ENCODE measurements around the gene TP53INP2.
A peak's percentile ranks its signal among the peaks of the same experiment; 100 is the strongest.
"Not testable (repeated sequence)": the region's sequence is repeated elsewhere in the genome, so short reads cannot be mapped to it uniquely, and the experiment has no call there.

The TP53INP2 gene

GRCh38 chr20:34706302-34706875 is 2.2 kb downstream of the TP53INP2 start:
- DNase-seq: no peak

GRCh38 chr20:34706912-34707784 is 3.0 kb downstream of the TP53INP2 start:
- no peak for DNase-seq

DNA sequence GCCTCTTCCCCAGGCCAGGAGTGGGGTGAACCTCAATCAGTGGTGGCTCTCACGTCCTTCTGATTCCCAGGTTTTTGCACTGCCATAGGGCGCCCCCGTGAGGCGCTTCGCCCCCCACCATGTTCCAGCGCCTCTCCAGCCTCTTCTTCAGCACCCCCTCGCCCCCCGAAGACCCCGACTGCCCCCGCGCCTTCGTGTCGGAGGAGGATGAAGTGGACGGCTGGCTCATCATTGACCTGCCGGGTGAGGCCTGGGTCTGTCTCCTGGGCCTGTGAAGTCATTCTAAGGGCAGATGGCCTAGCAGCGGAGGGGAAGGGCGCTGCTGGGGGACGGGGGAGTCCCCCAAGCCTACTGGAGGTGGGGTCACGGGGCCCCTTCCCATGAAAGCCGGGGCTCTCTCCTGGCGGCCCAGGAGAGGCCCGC is 4.5 kb downstream of the TP53INP2 start:
- no peak for DNase-seq

DNA sequence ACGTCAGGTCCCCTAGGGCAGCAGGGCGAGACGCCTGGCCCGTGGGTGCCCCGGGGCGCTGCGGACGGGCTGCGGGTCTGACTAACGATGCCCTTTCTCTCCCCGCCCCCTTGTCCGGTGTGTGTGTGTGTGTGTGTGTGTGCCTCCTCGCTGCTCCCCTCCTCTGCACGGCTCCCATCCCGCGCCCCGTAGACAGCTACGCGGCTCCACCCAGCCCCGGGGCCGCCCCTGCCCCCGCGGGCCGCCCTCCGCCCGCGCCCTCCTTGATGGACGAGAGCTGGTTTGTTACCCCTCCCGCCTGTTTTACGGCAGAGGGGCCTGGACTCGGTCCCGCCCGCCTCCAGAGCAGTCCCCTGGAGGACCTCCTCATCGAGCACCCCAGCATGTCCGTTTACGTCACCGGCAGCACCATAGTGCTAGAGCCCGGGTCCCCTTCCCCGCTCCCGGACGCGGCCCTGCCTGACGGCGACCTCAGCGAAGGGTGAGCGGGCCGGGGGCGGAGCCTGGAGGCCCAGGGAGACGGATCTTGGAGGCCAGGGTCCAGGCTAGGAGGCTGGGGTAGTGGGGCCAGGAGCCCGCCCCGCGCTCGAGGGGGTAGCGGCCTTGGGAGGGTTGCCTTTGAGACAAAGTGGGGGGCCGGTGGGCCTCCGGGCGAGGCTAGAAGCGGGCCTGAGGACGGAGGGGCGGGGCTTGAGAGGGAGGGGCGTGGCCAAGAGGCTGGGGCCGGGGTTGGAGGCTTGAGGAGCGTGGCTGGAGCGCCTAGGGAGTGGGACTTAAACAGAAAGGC is 5.1 kb downstream of the TP53INP2 start:
- peak; percentile 41 for DNase-seq

DNA sequence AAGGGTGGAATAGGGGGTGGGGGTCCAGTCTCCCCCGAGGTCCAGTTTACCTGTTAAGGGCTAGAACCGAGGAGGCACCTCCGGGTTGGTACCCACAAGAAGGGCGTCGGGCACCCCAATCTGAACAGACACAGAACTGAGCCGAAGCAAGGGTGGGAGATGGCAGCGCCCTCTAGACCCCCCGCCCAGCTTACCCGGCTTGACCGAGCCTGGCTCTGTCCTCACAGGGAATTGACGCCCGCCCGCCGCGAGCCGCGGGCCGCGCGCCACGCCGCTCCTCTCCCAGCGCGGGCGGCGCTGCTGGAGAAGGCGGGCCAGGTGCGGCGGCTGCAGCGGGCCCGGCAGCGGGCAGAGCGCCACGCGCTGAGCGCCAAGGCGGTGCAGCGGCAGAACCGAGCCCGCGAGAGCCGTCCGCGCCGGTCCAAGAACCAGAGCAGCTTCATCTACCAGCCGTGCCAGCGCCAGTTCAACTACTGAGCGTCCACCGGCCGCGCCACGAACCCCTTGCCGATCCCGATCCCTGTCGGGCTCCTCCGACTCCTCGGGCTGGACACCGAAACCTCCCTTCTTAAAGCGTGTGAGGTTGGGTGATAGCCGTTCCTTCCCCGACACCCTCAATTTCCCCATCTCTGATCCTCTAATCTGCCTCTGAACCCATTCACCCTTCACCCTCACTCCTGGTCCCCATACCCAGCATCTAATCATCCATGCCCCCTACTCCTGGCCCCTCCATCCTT is 5.9 kb downstream of the TP53INP2 start:
- DNase-seq: no peak

GRCh38 chr20:34710568-34710839 is 6.4 kb downstream of the TP53INP2 start:
- DNase-seq: no peak

- no peak for DNase-seq
Observed at GRCh38 chr20:34710861-34711574, 6.9 kb downstream of the TP53INP2 start.

- DNase-seq: no peak
Observed at GRCh38 chr20:34711813-34712430, 7.8 kb downstream of the TP53INP2 start.

DNA sequence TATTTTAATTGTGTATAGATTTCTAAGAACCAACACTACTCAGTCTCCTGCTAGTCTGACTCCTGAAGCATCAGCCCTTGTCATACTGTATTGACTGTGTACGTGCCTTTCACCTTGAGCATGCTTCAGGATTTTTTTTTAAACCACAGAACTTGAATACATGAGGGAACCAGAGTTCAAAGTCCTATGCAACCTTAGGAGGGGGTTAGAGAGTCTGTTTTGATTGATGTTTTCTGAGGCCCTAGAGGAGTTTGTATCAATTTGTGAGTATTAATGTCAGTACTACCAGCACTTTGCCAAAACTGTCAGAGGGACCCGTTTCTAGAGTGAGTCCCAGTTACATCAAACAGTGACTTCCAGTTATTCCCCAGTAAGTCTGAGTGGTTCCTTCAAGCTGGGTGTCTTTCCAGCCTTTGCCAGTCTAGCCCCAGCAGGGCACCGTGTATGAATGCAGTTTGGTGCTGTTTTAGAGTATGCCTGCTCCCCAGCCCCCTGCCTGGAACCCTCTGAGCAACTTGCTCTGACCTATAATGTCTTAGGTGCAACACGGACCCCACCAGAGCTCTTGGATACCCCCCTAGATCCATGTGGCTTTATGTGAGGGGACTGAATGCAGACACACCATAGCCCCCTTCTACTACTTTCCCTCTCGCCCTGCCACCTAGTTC is 8.5 kb downstream of the TP53INP2 start:
- no peak for DNase-seq

- no peak for DNase-seq
Observed at GRCh38 chr20:34713194-34713943, 9.2 kb downstream of the TP53INP2 start.

DNA sequence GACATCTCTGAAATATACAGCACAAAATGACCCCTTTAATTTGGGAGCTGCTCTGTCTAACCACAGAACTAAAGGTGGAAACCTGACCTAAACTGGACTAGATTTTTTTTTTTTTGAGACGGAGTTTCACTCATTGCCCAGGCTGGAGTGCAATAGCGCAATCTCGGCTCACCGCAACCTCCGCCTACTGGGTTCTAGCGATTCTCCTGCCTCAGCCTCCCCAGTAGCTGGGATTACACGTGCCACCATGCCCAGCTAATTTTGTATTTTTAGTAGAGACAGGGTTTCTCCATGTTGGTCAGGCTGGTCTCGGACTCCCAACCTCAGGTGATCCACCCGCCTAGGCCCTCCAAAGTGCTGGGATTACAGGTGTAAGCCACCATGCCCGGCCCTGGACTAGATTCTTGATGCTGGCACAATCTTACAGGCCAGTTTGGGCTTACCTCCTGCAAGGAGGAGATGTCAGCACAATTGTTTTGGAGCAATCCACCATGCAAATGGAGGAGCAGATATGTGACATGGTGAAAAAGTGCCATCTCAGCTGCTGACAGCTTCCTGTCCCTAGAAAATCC is 9.9 kb downstream of the TP53INP2 start:
- DNase-seq: not testable (repeated sequence)

DNA sequence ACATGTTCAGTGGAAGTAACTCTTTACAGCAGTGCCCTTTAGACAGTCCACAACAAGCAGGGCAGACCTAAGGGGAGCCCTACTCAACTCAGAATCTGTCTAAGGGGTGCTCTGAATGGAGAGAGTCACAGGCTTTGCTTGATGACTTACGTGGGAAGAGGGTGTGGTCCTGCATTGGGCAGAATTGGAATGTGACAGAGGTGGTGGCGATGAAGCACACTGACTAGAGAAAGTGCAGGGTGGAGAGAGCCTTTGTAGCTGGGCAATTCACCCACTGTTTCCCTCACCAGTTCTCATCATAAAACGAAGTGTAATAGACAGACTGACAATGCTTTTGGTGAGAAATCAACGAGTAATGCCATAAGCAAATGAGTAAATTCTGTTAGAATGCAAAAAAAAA is 11.2 kb downstream of the TP53INP2 start:
- no peak for DNase-seq

DNA sequence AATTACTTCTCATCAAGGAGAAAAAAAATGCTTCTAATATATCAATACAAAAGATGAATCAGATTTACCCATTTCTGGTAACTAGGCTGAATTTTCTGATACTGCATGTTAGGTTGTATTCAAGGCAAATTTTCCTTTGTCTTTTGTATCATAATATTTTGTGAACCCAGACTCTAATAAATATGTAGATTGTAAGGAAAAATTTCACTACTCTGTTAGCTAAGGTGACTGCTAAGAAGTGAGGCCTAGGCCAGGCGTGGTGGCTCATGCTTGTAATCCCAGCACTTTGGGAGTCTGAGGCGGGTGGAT is 12.7 kb downstream of the TP53INP2 start:
- DNase-seq: no peak

DNA sequence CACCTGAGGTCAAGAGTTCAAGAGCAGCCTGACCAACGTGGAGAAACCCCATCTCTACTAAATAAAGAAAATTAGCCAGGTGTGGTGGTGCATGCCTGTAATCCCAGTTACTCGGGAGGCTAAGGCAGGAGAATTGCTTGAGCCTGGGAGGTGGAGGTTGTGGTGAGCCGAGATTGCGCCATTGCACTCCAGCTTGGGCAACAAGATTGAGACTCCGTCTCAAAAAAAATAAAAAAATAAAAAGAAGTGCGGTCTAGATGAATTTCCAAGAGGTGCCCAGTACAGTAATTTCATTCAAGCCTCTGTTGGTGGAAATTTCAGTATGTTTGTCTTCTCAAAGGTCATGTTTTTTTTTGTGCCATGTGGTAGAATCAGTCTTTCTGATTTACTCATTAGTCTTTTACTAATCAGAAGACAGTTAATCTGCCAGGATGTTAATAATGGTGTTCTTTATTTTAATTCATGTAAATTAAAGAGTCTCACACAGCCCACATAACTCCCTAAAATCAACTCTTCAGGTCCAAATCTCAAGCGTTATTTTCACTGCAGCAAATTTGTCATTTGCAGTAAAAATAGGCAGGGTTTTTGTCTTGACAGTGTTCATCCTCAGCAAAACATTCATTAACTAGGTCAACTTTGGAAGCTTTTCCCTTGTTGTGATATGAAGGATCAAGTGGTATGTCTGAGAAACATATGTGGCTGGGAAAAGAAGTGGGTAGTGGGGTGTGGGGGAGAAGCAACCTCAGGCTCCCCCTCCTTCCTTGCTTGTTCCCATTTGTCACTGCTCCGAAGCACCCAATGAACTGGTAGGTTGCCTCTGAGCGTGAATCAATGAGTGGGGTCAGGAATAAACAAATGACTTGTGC is 13.3 kb downstream of the TP53INP2 start:
- DNase-seq: no peak

GRCh38 chr20:34719242-34720017 is 15.3 kb downstream of the TP53INP2 start:
- not testable (repeated sequence) for DNase-seq

DNA sequence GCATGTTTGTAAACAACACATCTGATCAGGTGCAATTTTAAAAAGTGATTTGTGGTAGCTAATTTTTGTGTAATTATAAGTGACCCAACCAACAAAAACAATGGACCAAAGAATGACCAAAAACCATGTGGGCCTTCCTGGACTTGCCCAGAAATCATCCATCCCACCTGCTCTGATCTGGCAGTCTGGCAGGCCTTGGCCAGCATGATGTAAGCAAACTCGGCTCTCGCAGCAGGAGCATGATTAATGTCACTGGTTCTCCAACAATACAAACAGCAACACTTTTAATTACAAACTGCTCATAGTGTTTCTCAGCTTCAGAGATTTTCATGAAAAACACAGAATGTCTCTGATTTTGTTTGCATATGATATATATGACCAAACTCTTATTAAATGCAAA is 16.1 kb downstream of the TP53INP2 start:
- DNase-seq: no peak

DNA sequence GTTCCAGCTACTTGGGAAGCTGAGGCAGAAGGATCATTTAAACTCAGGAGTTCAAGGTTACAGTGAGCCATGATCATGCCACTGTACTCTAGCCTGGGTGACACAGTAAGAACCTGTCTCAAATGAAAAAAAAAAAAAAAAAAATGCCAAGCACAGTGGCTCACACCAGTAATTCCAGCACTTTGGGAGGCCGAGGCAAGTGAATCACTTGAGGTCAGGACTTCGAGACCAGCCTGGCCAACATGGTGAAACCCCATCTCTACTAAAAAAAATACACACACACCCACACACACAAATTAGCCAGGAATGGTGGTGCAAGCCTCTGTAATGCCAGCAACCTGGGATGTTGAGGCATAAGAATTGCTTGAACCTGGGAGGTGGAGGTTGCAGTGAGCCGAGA is 18.4 kb downstream of the TP53INP2 start:
- not testable (repeated sequence) for DNase-seq

DNA sequence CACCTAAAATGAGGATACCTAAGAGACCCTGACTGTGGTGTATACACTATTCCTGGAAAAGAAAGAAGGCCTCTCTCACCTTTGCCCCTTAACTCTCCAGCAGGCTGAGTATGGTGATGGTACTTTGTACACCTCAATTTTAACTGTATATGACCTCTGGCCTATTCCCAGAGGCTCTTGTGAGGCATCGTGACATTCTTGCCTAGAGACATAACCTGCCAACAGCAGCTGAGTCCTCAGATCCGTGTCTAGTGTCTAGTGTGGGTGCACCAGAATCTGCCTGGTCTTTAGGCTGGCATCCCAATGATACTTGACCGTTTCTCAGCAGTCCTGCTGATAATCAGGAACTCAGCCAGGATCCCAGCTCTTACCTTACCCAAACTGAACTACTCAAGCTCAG is 20.0 kb downstream of the TP53INP2 start:
- no peak for DNase-seq

- no peak for DNase-seq
Observed at GRCh38 chr20:34729416-34729815, 25.3 kb downstream of the TP53INP2 start.

Data from SHP77 treated with DMSO at 0.1 percent for 48 hours (cell line).